ENCODE measurements around the gene ELMO1.
A peak's percentile ranks its signal among the peaks of the same experiment; 100 is the strongest.

Gene ELMO1

GRCh38 chr7:37352251-37352880 lies 96.3 kb downstream of the ELMO1 start:
- DNase-seq (ENCODE audit: low read depth in 2 of 2, low spot score in 1 of 2), result no peak

- no peak for DNase-seq (ENCODE audit: low read depth in 2 of 2, low spot score in 1 of 2)
Measured at GRCh38 chr7:37351716-37352115, 96.9 kb downstream of the ELMO1 start.

- DNase-seq (ENCODE audit: low read depth in 2 of 2, low spot score in 1 of 2), result no peak
Measured at GRCh38 chr7:37349979-37350590, 98.6 kb downstream of the ELMO1 start.

GRCh38 chr7:37348982-37349381 lies 99.7 kb downstream of the ELMO1 start:
- DNase-seq (ENCODE audit: low read depth in 2 of 2, low spot score in 1 of 2), result no peak

GRCh38 chr7:37346761-37347160 lies 101.9 kb downstream of the ELMO1 start:
- no peak for DNase-seq (ENCODE audit: low read depth in 2 of 2, low spot score in 1 of 2)

- no peak for DNase-seq (ENCODE audit: low read depth in 2 of 2, low spot score in 1 of 2)
Measured at GRCh38 chr7:37344886-37345579, 103.6 kb downstream of the ELMO1 start.

- DNase-seq (ENCODE audit: low read depth in 2 of 2, low spot score in 1 of 2), result peak; percentile 18 to 42
Measured at GRCh38 chr7:37342688-37343471, 105.8 kb downstream of the ELMO1 start.

- DNase-seq (ENCODE audit: low read depth in 2 of 2, low spot score in 1 of 2), result no peak
Measured at GRCh38 chr7:37342176-37342687, 106.4 kb downstream of the ELMO1 start.

- DNase-seq (ENCODE audit: low read depth in 2 of 2, low spot score in 1 of 2), result no peak
Measured at GRCh38 chr7:37341033-37341630, 107.5 kb downstream of the ELMO1 start.

- DNase-seq (ENCODE audit: low read depth in 2 of 2, low spot score in 1 of 2), result no peak
Measured at GRCh38 chr7:37338966-37339365, 109.7 kb downstream of the ELMO1 start.

- no peak for DNase-seq (ENCODE audit: low read depth in 2 of 2, low spot score in 1 of 2)
Measured at GRCh38 chr7:37337522-37337921, 111.1 kb downstream of the ELMO1 start.

- DNase-seq (ENCODE audit: low read depth in 2 of 2, low spot score in 1 of 2), result no peak
Measured at GRCh38 chr7:37336259-37336658, 112.4 kb downstream of the ELMO1 start.

- DNase-seq (ENCODE audit: low read depth in 2 of 2, low spot score in 1 of 2), result no peak
Measured at GRCh38 chr7:37333075-37333474, 115.6 kb downstream of the ELMO1 start.

GRCh38 chr7:37332243-37333016 lies 116.2 kb downstream of the ELMO1 start:
- no peak for DNase-seq (ENCODE audit: low read depth in 2 of 2, low spot score in 1 of 2)

GRCh38 chr7:37330775-37331174 lies 117.9 kb downstream of the ELMO1 start:
- no peak for DNase-seq (ENCODE audit: low read depth in 2 of 2, low spot score in 1 of 2)

- no peak for DNase-seq (ENCODE audit: low read depth in 2 of 2, low spot score in 1 of 2)
Measured at GRCh38 chr7:37329940-37330339, 118.7 kb downstream of the ELMO1 start.

GRCh38 chr7:37327288-37327687 lies 121.4 kb downstream of the ELMO1 start:
- DNase-seq (ENCODE audit: low read depth in 2 of 2, low spot score in 1 of 2), result no peak

GRCh38 chr7:37323966-37324365 lies 124.7 kb downstream of the ELMO1 start:
- DNase-seq (ENCODE audit: low read depth in 2 of 2, low spot score in 1 of 2), result no peak

- DNase-seq (ENCODE audit: low read depth in 2 of 2, low spot score in 1 of 2), result no peak
Measured at GRCh38 chr7:37322831-37323230, 125.8 kb downstream of the ELMO1 start.

GRCh38 chr7:37320848-37321468 lies 127.7 kb downstream of the ELMO1 start:
- no peak for DNase-seq (ENCODE audit: low read depth in 2 of 2, low spot score in 1 of 2)
